Activated CD8-positive, alpha-beta T cell treated with anti-CD3 and anti-CD28 coated beads for 36 hours (primary cell): ENCODE measurements around the gene PARP12. TPM values are rescaled to one million over a fixed set of nuclear protein-coding genes. Genes with fewer than 3 reads are reported as not detected.

ENCODE experiments used
- ATAC-seq: fragments of 200-7000 bp; cut with Tn5 transposase; one replicate; pipeline ENCODE4 v1.10.0; 2021; ENCODE audit warnings: mild to moderate bottlenecking, moderate library complexity
- CTCF ChIA-PET: fragments of 350-600 bp; sonication (Branson Sonifier 250); formaldehyde crosslinking; loops from one replicate; lab custom pipeline; 2021; ENCODE audit warnings: antibody characterized with exemption; lab: Charles Lee
- POLR2A ChIA-PET: fragments of 350-600 bp; sonication (Branson Sonifier 250); formaldehyde crosslinking; loops from one replicate; lab custom pipeline; 2021; ENCODE audit warnings: antibody characterized with exemption; lab: Charles Lee
- DNase-seq: peaks from one replicate; pipeline ENCODE4 v3.0.0-alpha.2; 2020
- H3K27ac Mint-ChIP-seq: one replicate; pipeline ENCODE4 v1.8.0; 2021; ENCODE audit warnings: mild to moderate bottlenecking, mixed read lengths
- H3K27me3 Mint-ChIP-seq: one replicate; pipeline ENCODE4 v1.8.0; 2021; ENCODE audit warnings: mixed read lengths
- H3K36me3 Mint-ChIP-seq: one replicate; pipeline ENCODE4 v1.8.0; 2021; ENCODE audit warnings: low read depth, mixed read lengths
- H3K4me1 Mint-ChIP-seq: one replicate; pipeline ENCODE4 v1.8.0; 2021; ENCODE audit warnings: low read depth, mixed read lengths
- H3K4me3 Mint-ChIP-seq: one replicate; pipeline ENCODE4 v1.8.0; 2021; ENCODE audit warnings: mild to moderate bottlenecking, moderate library complexity, mixed read lengths
- H3K9me3 Mint-ChIP-seq: one replicate; pipeline ENCODE4 v1.8.0; 2021; ENCODE audit warnings: mixed read lengths
- CTCF ChIP-seq: fragments of 200-600 bp; IDR thresholded peaks from one replicate; pipeline ENCODE4 v1.8.0; 2022; ENCODE audit warnings: antibody characterized with exemption, mild to moderate bottlenecking
- intact Hi-C: fragments of 100-400 bp; cut with micrococcal nuclease; formaldehyde crosslinking; loops from one replicate; pipeline ENCODE4 v1.10.0; 2022
- total RNA-seq, 2 experiments: library from RNA; stranded (reverse); gene quantifications; one replicate each; pipeline ENCODE4 v1.2.3, GENCODE V29; 2021

The PARP12 gene
- total RNA-seq, 2 experiments from 2014 or later = 29.5 to 29.9 TPM

GRCh38 chr7:139995017-139995915 is 67.5 kb downstream of the PARP12 start:
- DNase-seq (no peak), ATAC-seq (no peak)
- no peak overlapping the region for H3K27ac Mint-ChIP-seq
- H3K4me1 Mint-ChIP-seq = no peaks in the 10 kb centered on the region
- no peaks in the 10 kb centered on the region for H3K27me3 Mint-ChIP-seq
- ChIA-PET CTCF (interaction anchor here (0.9 to 3.1 kb wide), 4 partner anchors 7 to 394 kb away, joined by 3 to 13 read pairs (median 4); no protein-coding TSS in a partner anchor), POLR2A (no interaction called here)
- TF ChIP-seq CTCF = no peak
- H3K36me3 Mint-ChIP-seq = no peaks in the 10 kb centered on the region
- intact Hi-C loops = no loop called here
- no peak overlapping the region for H3K4me3 Mint-ChIP-seq
- H3K9me3 Mint-ChIP-seq = no peaks in the 10 kb centered on the region

GRCh38 chr7:139994356-139994755 is 68.4 kb downstream of the PARP12 start:
- DNase-seq (no peak), ATAC-seq (no peak)
- no peaks in the 10 kb centered on the region for H3K27me3 Mint-ChIP-seq
- no peaks in the 10 kb centered on the region for H3K36me3 Mint-ChIP-seq
- H3K4me1 Mint-ChIP-seq = no peaks in the 10 kb centered on the region
- TF ChIP-seq CTCF = no peak
- no peak overlapping the region for H3K4me3 Mint-ChIP-seq
- no peak overlapping the region for H3K27ac Mint-ChIP-seq
- CTCF ChIA-PET = interaction anchor here (0.9 to 3.1 kb wide), 3 partner anchors 8 to 393 kb away, joined by 3 to 13 read pairs (median 4); no protein-coding TSS in a partner anchor
- intact Hi-C loops = no loop called here
- POLR2A ChIA-PET = no interaction called here
- H3K9me3 Mint-ChIP-seq = no peaks in the 10 kb centered on the region

- intact Hi-C loops = no loop called here
- H3K9me3 Mint-ChIP-seq = no peaks in the 10 kb centered on the region
- ChIA-PET CTCF (interaction anchor here (3.1 kb wide), 1 partner anchor 9 kb away, joined by 13 read pairs; no protein-coding TSS in a partner anchor), POLR2A (interaction anchor here (0.7 kb wide), 1 partner anchor 76 kb away, joined by 3 read pairs; no protein-coding TSS in a partner anchor)
- H3K27me3 Mint-ChIP-seq = no peaks in the 10 kb centered on the region
- no peak overlapping the region for H3K27ac Mint-ChIP-seq
- no peak for DNase-seq
- no peak overlapping the region for H3K4me3 Mint-ChIP-seq
- H3K36me3 Mint-ChIP-seq = no peaks in the 10 kb centered on the region
- no peak for TF ChIP-seq CTCF
- no peaks in the 10 kb centered on the region for H3K4me1 Mint-ChIP-seq
- no peak for ATAC-seq
Observed at GRCh38 chr7:139993592-139993991, 69.2 kb downstream of the PARP12 start.

GRCh38 chr7:139993169-139993568 is 69.6 kb downstream of the PARP12 start:
- H3K36me3 Mint-ChIP-seq = no peaks in the 10 kb centered on the region
- no peaks in the 10 kb centered on the region for H3K27me3 Mint-ChIP-seq
- ChIA-PET POLR2A (interaction anchor here (0.7 kb wide), 1 partner anchor 76 kb away, joined by 3 read pairs; no protein-coding TSS in a partner anchor), CTCF (interaction anchor here (3.1 kb wide), 1 partner anchor 9 kb away, joined by 13 read pairs; no protein-coding TSS in a partner anchor)
- no peak overlapping the region for H3K4me3 Mint-ChIP-seq
- H3K27ac Mint-ChIP-seq = no peak overlapping the region
- no peaks in the 10 kb centered on the region for H3K4me1 Mint-ChIP-seq
- intact Hi-C loops = no loop called here
- no peak for TF ChIP-seq CTCF
- ATAC-seq = no peak
- no peaks in the 10 kb centered on the region for H3K9me3 Mint-ChIP-seq
- no peak for DNase-seq
